AG10803 (cell line): ENCODE measurements around the gene LMNTD2.

Experiments used
- DNase-seq: peaks from one replicate; pipeline ENCODE4 v3.0.0; 2010; ENCODE audit warnings: low read depth
- H3K4me3 ChIP-seq: 2 replicates; pipeline ENCODE4 v1.5.1; 2011; ENCODE audit warnings: mild to moderate bottlenecking, low read length, control low read depth
- CTCF ChIP-seq: conservative IDR thresholded peaks from 2 replicates; pipeline ENCODE4 v1.5.1; 2011; ENCODE audit warnings: mild to moderate bottlenecking, low read length, control low read depth, inconsistent platforms

The LMNTD2 gene

DNA sequence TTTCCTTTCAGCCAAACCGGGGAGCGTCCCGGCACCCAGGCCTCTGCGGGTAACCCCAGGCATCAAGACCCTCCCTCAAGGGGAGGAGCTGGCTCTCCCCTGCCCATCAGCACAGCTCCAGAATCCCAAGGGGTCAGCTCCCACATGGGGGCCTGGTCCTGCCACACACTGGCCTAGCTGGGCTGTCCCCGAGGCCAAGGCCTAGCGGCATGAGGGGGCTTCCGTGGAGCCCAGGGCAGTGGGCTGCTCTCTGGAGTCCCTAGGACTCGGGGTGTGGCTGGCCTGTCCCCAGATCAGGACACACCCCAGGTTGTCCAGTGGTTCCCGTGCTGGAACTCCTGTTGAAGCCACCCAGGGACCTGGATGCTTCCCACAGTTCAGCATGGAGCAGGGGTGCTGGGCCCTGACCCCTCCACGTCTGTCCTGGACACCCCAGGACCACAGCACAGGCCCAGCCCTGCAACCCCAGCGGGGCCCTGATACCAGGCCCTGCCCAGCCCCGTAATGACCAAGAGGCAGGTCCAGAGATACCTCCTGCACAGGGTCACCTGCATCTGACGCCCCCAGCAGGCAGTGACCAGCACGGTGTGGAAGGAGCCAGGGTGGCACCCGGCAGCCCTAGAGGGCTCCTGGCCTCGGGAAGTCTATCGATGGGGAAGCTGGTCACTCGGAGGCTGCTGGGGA, 30.7 kb downstream of the LMNTD2 start:
- no peak for TF ChIP-seq CTCF
- no peak overlapping the region for H3K4me3 ChIP-seq

DNA sequence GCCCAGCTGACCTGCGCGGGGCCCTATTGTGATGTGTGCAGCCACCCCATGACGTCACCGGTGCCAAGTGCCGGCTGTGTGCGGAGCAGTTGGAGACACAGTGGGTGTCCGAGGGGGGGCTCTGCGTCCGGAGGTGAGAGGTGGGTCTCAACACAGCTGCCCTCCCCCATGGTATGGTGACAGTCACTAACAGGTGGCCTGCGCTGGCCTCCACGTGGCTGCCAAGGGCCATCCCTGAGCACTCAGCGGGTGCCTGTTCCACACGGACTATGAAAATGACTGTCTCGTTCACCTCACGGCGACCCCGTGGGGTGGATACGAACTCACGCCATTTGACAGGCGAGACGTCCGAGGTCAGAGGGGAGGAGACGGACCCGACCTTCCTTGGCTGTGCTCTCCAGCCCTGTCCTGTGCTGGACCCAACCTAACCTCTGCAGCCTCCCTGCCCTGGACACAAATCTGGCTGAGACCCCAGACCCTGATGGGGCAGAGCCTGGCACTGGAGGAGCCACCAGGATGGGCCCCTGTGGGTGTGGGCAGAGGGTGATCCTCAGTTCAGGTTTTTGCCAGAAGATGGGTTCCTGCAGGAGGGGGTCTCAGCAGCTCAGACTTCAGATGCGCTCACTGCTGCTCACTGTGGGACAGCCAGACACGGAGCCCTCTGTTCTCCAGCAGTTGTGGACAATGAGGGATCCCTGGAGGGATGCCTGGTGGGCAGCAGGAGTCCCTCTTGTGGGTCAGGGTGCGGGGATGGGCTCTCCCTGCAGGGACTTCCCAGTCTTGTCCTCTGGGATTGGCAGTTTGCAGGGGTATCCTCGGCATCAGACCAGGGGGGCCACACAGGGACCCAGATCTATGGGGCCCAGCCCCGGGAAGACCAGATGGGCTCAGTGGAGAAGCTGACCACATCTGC, 31.5 kb downstream of the LMNTD2 start:
- H3K4me3 ChIP-seq: no peak overlapping the region
- DNase-seq: no peak
- no peak for TF ChIP-seq CTCF

More for the DNA sequence above, 30.7 kb downstream of the LMNTD2 start:
- no peak for DNase-seq

- DNase-seq: no peak
- H3K4me3 ChIP-seq: no peak overlapping the region
- TF ChIP-seq CTCF: no peak
Observed at GRCh38 chr11:528166-528814, 32.2 kb downstream of the LMNTD2 start.

- no peak for TF ChIP-seq CTCF
- no peak overlapping the region for H3K4me3 ChIP-seq
- DNase-seq: no peak
Observed at GRCh38 chr11:526192-526591, 34.3 kb downstream of the LMNTD2 start.

- no peak overlapping the region for H3K4me3 ChIP-seq
- DNase-seq: no peak
- TF ChIP-seq CTCF: no peak
Observed at GRCh38 chr11:521177-521688, 39.3 kb downstream of the LMNTD2 start.

DNA sequence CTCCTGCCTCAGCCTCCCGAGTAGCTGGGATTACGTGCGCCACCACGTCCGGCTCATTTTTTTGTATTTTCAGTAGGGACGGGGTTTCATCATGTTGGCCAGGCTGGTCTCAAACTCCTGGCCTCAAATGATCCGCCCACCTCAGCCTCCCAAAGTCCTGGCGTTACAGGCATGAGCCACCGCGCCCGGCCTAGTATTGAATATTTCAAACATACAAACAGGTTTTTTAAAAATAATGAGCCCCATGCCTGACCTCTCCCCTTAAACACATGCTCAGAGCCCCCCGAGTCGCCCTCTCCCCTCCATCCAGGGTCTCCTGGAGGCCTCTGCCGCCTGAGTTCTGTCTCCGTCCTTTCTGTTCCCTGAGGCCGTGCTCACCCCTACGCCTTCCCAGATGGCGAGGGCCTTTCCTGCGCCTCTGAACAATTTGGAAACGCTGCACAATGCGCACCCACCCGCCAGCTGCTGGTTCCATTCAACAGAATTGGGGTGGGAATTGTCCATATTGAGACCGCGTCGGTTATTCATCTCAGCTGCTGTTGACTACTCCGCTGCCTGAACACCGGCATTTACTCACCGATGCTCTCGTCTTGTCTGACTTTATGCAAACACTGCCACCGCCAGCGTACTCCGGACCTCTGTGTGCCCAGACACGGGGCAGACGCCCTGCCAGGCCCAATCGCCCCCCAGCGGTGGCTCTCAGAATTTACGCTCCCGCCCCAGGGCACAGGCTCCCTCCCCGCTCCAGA, 39.9 kb downstream of the LMNTD2 start:
- H3K4me3 ChIP-seq: no peak overlapping the region
- DNase-seq: no peak
- TF ChIP-seq CTCF: no peak
